ENCODE data around the gene CRABP1.
A peak's percentile ranks its signal among the peaks of the same experiment; 100 is the strongest.

CRABP1 gene

DNA sequence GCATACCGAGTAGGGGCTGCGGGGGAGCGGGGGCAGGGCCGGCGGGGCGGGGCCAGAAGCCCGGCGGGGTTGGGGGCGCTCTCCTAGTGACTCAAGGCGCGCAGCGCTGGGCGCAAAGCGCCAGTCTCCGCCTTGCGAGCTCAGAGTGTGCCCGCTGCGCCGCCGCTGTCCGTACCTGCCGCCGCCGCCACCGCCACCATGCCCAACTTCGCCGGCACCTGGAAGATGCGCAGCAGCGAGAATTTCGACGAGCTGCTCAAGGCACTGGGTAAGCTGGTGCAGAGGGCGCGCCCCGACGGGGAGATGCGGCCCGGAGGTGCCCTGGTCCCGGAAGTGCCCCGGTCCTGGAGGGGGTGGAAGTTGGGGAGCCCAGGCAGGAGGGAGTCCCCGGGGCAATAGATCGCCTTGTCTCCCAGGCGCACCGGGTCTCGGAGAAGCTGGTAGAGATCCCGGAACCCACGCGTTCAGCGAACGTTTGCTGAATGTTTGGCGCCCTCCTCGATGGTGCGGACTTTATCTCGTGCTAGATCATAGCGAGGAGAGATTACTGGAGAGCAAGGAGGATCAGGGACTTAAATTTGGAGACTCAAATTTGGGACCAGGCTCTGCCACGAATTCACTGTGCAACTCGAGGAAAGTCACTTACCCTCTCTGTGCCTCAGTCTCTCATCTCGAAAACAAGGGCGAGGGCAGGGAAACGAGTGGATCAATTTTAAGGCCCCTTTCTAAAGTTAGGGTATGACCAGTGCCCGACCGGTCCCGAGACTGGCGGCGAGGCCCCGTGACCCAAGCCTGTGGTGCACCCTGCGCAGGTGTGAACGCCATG lies at the start of gene CRABP1:
Gene CRABP1 (plus strand): TSS at position 123 of the 826 bp plus-strand sequence. CDS start 76 bp downstream, at position 199.
- DNase-seq (ENCODE audit: low read depth in 3 of 3, low spot score in 1 of 3), result no peak

DNA sequence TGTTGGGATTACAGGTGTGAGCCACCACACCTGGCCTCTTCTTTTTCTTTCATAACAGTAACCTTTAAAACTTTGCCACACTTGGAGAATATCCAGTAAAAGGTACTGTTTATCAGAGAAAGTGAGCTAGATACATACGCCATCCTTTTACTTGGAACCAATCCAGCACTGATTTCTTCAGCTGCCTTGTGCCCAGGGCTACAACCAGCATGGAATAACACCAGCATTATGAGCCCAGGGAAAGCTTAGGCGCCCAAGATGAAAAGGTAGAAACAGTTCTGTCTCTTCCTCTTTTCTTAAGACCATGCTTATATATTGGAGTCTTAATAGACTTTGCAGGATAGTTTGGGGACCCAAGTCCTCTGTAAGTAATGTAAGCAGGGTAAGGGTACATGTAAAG lies 49.1 kb upstream of the CRABP1 start:
- no peak for DNase-seq (ENCODE audit: low read depth in 3 of 3, low spot score in 1 of 3)

DNA sequence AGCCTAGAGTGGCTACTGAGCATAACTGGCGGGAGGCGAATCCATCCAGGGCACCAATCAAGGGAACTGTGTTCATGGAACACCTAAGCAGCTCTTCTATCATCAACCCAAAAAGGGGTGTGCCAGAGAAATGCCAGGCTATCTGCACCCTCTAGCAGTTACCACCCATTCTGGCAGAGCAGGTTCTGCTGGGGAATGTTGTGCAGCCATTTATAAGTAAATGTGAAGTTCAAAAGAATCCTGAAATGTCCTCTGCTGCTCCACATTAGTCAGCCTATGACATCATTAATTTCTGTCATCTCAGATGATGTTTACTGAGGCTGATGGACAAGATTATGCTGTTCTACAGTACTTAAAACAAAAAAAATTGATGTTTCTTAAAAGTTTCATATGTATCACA lies 48.5 kb upstream of the CRABP1 start:
- no peak for DNase-seq (ENCODE audit: low read depth in 3 of 3, low spot score in 1 of 3)

DNA sequence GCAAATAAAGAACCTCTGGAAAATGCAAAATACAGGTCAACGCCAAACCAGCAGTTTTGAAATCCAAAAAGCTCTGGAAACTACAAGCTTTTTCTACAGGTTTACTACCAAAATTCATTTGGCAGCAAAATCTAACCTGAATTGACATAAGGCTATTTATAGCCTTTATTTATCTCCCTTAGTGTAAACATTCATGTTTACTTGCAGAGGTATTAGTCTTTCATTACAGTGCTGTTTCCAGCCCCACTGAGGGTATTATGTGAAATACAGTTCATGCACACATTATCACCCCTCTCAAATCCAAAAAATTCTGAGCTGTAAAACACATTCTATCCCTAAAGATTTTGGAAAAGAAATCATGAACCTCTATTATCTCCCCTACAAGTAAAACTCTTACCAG lies 47.9 kb upstream of the CRABP1 start:
- no peak for DNase-seq (ENCODE audit: low read depth in 3 of 3, low spot score in 1 of 3)

DNA sequence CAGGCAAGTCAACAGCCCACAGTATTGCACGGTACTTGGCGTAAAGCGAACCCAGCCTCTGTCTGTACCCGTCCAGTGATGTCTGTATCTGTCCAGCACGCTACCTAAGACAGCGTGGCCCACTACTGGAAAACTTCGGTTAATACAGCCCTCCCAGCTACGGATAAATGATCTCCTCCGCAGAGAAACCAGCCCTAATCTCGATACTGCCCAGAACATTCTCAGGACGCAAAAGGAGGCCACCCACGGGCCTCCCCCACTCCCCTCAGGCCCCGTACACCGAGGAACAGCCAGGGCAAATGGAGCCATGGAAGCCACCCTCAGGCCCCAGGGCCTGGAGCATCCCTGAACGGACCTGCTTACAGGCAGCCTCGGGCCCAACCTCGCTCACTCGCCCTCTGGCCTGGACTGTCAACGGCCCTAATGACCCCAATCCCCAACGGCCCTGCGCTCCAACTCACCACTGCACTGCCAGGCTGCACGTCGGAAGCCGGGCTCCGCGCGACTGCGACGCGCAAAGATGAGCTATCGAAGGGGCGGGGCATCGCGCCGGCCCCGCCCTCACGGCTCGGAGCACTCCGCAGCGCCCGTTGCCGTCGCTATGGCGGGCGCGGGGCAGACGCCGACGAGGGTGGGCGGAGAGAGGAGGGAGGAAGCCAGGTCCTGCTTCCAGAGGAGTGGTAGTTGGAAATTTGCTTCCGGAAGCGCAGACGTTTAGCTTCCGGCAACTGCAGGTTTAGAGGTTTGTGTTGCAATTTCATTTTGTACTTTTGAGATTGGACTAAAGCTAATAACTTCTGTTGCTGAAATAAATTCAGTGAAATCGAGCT lies 40.8 kb upstream of the CRABP1 start, which contains the start of gene SKIC8:
Gene SKIC8 (minus strand): TSS at position 509 of the 830 bp plus-strand sequence. CDS start 3,923 bp downstream, outside the sequence.
- DNase-seq (ENCODE audit: low read depth in 3 of 3, low spot score in 1 of 3), result peak; percentile 64 to 90 (median 77)

DNA sequence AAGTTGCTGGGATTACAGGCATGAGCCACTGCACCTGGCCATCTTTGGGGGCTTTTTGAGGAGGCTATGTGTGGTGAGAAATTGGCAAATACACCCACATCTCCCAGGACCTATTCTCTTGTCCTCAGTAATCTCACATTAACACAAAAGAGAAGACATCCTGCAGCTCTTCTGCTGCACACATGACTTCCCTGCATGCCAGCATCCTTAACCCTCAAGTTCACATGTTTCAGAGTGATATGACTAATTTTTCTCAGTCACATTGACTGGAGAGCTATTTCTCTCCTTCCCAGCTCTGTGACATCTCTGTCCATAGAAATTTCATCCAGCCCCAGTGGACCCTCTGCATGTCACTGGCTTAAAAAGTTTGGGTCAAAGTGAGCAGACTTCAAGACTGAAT lies 38.8 kb upstream of the CRABP1 start:
- DNase-seq (ENCODE audit: low read depth in 3 of 3, low spot score in 1 of 3), result no peak

GRCh38 chr15:78301828-78302227 lies 38.3 kb upstream of the CRABP1 start:
- no peak for DNase-seq (ENCODE audit: low read depth in 3 of 3, low spot score in 1 of 3)

- no peak for DNase-seq (ENCODE audit: low read depth in 3 of 3, low spot score in 1 of 3)
Measured at GRCh38 chr15:78302579-78303312, 37.4 kb upstream of the CRABP1 start.

- DNase-seq (ENCODE audit: low read depth in 3 of 3, low spot score in 1 of 3), result no peak
Measured at GRCh38 chr15:78304216-78305066, 35.7 kb upstream of the CRABP1 start.

GRCh38 chr15:78306176-78306774 lies 33.9 kb upstream of the CRABP1 start:
- no peak for DNase-seq (ENCODE audit: low read depth in 3 of 3, low spot score in 1 of 3)

DNA sequence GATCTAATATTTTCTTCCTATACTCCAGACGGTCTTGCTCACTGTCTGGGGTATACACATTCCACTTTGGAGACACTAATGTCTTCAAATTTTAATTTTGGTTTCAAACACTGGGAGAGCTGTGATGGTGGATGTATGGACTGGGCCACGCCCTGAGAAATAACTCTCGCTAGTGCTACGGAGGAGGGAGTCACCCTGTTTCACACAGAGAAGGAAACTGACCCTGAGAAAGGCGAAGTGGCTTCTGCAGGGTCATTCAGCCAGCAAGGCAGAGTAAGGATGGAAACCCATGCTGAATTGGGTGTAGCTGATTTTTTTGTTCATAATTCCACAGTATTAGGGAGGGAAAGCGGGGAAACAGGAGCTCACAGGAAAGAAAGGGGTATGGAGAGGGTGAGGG lies 32.2 kb upstream of the CRABP1 start:
- no peak for DNase-seq (ENCODE audit: low read depth in 3 of 3, low spot score in 1 of 3)

DNA sequence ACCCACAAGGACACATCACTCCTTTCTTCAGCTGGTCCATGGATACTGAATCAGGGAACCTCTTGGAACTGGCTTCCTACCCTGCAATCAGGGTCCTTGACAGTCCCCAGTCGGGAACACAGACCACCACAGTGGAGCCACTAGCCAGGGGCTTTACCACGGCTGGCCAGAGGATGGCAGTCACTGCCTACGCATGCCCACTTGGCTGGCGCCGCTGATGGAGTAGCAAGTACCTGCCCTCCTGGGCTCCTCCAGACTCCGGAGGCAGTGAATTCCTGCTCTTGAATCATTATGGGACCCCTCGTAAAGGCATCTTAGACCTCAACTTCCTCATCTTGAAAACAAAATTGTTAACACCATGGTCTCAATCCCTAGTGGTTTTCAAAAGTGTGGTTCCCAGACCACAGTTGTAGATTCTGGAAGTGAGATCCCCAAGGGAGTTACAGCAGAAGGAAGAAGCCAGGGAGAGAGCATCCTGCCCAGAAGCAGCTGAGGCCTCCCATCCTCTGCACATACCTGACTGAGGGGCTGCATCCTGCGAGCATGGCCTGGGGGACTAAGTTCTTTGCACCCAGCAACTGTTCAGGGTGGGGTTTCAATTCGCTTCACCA lies 31.6 kb upstream of the CRABP1 start:
- peak in 1 of 3 donors; percentile 17 for DNase-seq (ENCODE audit: low read depth in 3 of 3, low spot score in 1 of 3)

DNA sequence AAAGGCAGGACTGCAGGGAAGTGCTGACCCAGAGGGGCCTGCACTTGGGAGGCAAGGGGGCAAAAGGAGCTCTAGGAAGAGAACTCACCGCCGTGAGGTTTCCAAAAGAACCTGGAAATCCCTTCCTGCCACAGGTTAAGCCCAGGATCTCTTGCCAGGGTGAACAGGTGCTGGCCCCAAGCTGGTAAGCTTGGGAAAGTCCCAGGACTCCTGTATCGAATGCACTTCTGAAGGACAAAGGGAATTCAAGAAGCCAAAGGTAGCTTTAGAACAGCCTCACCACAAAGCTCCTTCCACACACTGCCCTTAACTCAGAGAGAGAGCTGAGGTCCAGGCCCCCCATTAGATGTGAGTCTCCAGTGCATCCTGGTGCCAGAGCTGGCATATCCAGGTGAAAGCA lies 28.9 kb upstream of the CRABP1 start:
- no peak for DNase-seq (ENCODE audit: low read depth in 3 of 3, low spot score in 1 of 3)

- no peak for DNase-seq (ENCODE audit: low read depth in 3 of 3, low spot score in 1 of 3)
Measured at GRCh38 chr15:78312536-78312935, 27.6 kb upstream of the CRABP1 start.

- no peak for DNase-seq (ENCODE audit: low read depth in 3 of 3, low spot score in 1 of 3)
Measured at GRCh38 chr15:78312957-78313356, 27.2 kb upstream of the CRABP1 start.

GRCh38 chr15:78313383-78313782 lies 26.8 kb upstream of the CRABP1 start:
- no peak for DNase-seq (ENCODE audit: low read depth in 3 of 3, low spot score in 1 of 3)

DNA sequence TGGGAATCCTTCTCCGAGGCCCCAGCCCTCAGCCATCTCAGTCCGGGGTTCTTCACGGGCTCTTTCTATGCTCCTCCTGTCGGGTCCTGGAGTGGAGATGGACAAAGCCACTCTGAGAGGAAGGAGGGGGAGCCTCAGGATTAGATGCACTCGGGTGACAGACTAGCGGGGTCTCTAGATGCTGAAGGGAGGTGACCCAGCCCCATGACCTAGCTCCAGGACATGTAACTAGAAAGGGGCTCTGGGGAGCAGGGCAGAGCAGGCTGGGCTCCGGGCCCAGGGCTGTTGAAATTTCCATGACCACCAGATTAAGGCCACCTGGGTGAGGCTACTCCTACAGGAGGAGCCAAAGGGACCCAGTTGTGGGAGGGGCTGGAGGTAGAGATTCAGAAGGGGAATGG lies 26.0 kb upstream of the CRABP1 start:
- no peak for DNase-seq (ENCODE audit: low read depth in 3 of 3, low spot score in 1 of 3)

GRCh38 chr15:78315686-78316282 lies 24.4 kb upstream of the CRABP1 start:
- DNase-seq (ENCODE audit: low read depth in 3 of 3, low spot score in 1 of 3), result no peak

Measured in stimulated activated CD4-positive, alpha-beta T cell treated with anti-CD3 and anti-CD28 coated beads, TNF-alpha, amount 100 ng/mL, for 1 hour (primary cell).